Vagina (tissue), 2 donors: ENCODE results near the gene ABCB8.

ENCODE experiments used
- POLR2AphosphoS5 ChIP-seq, 2 donors: sonication (generic); formaldehyde crosslinking; IDR thresholded peaks; one replicate each; pipeline ENCODE4 v1.9.0; 2017; ENCODE audit warnings: antibody characterized with exemption in 2 of 2, mild to moderate bottlenecking in 2 of 2, low read depth in 1 of 2; ENCODE audit not compliant: insufficient read depth in 1 of 2
- TF ChIP-seq, protein P1 (sequence below), 3 experiments: fragments of 450-650 bp in 2 of 3; fragments of 200-600 bp in 1 of 3; sonication (generic) in 1 of 3; IDR thresholded peaks; one replicate each; pipeline ENCODE4 v1.5.1; 2017 to 2019; ENCODE audit warnings: antibody characterized with exemption in 3 of 3, mild to moderate bottlenecking in 2 of 3, moderate library complexity in 2 of 3

DNA sequence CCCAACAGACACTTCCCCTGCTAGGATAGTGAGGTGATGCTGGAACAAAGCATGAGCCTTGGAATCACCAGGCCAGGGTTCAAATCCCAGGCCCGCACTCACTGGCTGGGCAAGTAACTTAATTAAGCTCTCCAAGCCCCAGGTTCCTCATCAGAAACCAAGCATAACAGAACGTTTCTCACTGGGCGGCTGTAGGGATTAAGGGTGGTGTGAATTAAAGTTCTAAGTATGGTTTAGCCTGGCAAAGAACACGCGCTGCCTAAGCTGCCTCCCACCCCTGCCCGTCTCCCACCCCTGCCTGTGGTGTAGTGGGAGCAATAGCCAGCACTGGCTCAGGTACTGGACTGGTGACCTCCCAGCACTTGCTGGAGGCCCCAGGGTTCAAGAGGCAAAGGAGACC lies 36.7 kb downstream of the ABCB8 start:
- TF ChIP-seq, protein P1, sequence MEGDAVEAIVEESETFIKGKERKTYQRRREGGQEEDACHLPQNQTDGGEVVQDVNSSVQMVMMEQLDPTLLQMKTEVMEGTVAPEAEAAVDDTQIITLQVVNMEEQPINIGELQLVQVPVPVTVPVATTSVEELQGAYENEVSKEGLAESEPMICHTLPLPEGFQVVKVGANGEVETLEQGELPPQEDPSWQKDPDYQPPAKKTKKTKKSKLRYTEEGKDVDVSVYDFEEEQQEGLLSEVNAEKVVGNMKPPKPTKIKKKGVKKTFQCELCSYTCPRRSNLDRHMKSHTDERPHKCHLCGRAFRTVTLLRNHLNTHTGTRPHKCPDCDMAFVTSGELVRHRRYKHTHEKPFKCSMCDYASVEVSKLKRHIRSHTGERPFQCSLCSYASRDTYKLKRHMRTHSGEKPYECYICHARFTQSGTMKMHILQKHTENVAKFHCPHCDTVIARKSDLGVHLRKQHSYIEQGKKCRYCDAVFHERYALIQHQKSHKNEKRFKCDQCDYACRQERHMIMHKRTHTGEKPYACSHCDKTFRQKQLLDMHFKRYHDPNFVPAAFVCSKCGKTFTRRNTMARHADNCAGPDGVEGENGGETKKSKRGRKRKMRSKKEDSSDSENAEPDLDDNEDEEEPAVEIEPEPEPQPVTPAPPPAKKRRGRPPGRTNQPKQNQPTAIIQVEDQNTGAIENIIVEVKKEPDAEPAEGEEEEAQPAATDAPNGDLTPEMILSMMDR (IDR thresholded peaks at IDR 0.05): no peak
- no peak for TF ChIP-seq POLR2AphosphoS5 (IDR thresholded peaks at IDR 0.05; ENCODE audit: insufficient read depth in 1 of 2, low read depth in 1 of 2)
